Body of pancreas (tissue), 4 donors: ENCODE data around the gene RIPK3.

Source experiments
- POLR2A ChIP-seq, 3 donors: fragments of 450-650 bp; IDR thresholded peaks; one replicate each; pipeline ENCODE4 v1.6.1; 2016; ENCODE audit warnings: antibody characterized with exemption in 3 of 3, mild to moderate bottlenecking in 2 of 3
- TF ChIP-seq, protein P1 (sequence below), 7 experiments: fragments of 450-650 bp in 4 of 7; fragments of 200-600 bp in 3 of 7; sonication (generic) in 3 of 7; IDR thresholded peaks; one replicate each; pipeline ENCODE4 v1.5.1; 2016 to 2019; ENCODE audit warnings: antibody characterized with exemption in 7 of 7

DNA sequence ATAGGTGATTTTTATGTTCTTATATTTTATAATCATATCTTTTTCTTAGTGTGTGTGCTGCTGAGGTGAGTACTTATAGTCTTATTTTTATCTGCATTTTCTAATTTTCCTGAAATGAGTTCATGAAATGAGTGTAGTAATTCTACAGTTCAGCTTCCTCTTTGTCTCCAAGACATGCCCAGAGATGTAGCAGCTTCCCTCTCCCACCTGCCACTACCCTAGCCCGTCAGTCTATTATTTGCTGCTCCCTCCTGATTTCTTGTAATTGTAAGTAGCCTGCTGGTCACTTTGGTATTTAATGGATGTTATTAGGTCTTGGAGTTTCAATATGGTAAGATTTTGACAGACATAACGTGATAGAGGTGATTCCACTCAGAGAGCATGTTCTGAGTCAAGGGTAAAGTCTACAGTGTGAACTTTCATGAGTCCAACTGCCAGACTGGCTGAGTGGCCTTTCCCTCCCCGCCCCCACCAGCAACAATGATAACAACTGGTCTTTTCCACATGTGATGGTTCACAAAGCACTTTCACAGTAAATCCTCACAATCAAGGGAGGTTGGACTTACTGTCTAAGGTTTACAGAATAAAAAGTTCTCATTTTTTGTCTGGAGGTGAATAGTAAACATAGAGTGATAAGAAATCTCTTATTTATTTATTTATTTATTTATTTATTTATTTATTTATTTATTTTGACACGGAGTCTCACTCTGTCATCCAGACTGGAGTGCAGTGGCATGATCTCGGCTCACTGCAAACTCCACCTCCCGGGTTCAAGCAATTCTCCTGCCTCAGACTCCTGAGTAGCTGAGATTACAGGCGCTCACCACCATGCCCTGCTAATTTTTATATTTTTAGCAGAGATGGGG, 4.2 kb upstream of the RIPK3 start:
- TF ChIP-seq, protein P1, sequence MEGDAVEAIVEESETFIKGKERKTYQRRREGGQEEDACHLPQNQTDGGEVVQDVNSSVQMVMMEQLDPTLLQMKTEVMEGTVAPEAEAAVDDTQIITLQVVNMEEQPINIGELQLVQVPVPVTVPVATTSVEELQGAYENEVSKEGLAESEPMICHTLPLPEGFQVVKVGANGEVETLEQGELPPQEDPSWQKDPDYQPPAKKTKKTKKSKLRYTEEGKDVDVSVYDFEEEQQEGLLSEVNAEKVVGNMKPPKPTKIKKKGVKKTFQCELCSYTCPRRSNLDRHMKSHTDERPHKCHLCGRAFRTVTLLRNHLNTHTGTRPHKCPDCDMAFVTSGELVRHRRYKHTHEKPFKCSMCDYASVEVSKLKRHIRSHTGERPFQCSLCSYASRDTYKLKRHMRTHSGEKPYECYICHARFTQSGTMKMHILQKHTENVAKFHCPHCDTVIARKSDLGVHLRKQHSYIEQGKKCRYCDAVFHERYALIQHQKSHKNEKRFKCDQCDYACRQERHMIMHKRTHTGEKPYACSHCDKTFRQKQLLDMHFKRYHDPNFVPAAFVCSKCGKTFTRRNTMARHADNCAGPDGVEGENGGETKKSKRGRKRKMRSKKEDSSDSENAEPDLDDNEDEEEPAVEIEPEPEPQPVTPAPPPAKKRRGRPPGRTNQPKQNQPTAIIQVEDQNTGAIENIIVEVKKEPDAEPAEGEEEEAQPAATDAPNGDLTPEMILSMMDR (IDR thresholded peaks at IDR 0.05): no peak
- TF ChIP-seq POLR2A (IDR thresholded peaks at IDR 0.05): no peak
